Transverse colon (tissue), 4 donors: ENCODE results near the gene CBX4. TPM values are rescaled to one million over a fixed set of nuclear protein-coding genes. Genes with fewer than 3 reads are reported as not detected.

Source experiments
- DNase-seq: peaks from one replicate; pipeline ENCODE4 v3.0.0-alpha.2; 2019
- H3K27ac ChIP-seq, 4 donors: fragments of 200-600 bp; sonication (generic); 2 replicates each; pipeline ENCODE4 v1.5.1; 2016 to 2018; ENCODE audit warnings: inconsistent platforms in 4 of 4
- H3K27me3 ChIP-seq: fragments of 200-600 bp; sonication (generic); 2 replicates; pipeline ENCODE4 v1.5.1; 2017; ENCODE audit warnings: inconsistent platforms
- H3K36me3 ChIP-seq, 4 donors: fragments of 200-600 bp; sonication (generic); 2 replicates each; pipeline ENCODE4 v1.5.1; 2017 to 2019; ENCODE audit warnings: inconsistent platforms in 4 of 4
- H3K4me1 ChIP-seq, 4 donors: fragments of 200-600 bp; sonication (generic); 2 replicates each; pipeline ENCODE4 v1.5.1; 2017 to 2020; ENCODE audit warnings: inconsistent platforms in 4 of 4
- H3K4me3 ChIP-seq, 4 donors: fragments of 200-600 bp; sonication (generic); 1 replicate in 1 of 4; 2 replicates in 3 of 4; pipeline versions ENCODE4 v1.5.1 to v1.6.1; 2017 to 2019; ENCODE audit warnings: inconsistent platforms in 4 of 4
- H3K9me3 ChIP-seq, 2 donors: fragments of 200-600 bp; sonication (generic); 2 replicates each; pipeline ENCODE4 v1.5.1; 2017 to 2019; ENCODE audit warnings: inconsistent platforms in 2 of 2
- EP300 ChIP-seq: sonication (generic); formaldehyde crosslinking; IDR thresholded peaks from one replicate; pipeline ENCODE4 v1.6.1; 2017; ENCODE audit warnings: antibody characterized with exemption, low read depth
- POLR2A ChIP-seq: fragments of 450-650 bp; IDR thresholded peaks from one replicate; pipeline ENCODE4 v1.6.1; 2016; ENCODE audit warnings: antibody characterized with exemption, mild to moderate bottlenecking, moderate library complexity
- POLR2AphosphoS5 ChIP-seq, 3 donors: sonication (generic); formaldehyde crosslinking; IDR thresholded peaks; one replicate each; pipeline ENCODE4 v1.6.1; 2016; ENCODE audit warnings: antibody characterized with exemption in 3 of 3
- WGBS, 2 donors: methylation state at CpG; one replicate each; pipeline ENCODE4 v1.1.5; 2018; ENCODE audit warnings: low coverage in 1 of 2; 5-methylcytosine and 5-hydroxymethylcytosine counted together
- in situ Hi-C, 4 donors: fragments of 200-750 bp; cut with MboI; loops; one replicate each; pipeline versions ENCODE4 v1.15.0 to v1.15.1; 2017; ENCODE audit warnings: low sequenced_read_pairs in 3 of 4, low pct_ligation_motif_present in 1 of 4, low pct_unique_long_range_greater_than_20kb in 1 of 4
- intact Hi-C: fragments of 100-400 bp; cut with DNase I; formaldehyde crosslinking; loops from one replicate; pipeline ENCODE4 v1.15.1; 2023; ENCODE audit warnings: low total_unique reads
- total RNA-seq, 4 donors: library from RNA; depleted of rRNA; stranded (reverse); fragments of >200 nt; gene quantifications; one replicate each; pipeline ENCODE4 v1.1.0, GENCODE V29; 2016
- TF ChIP-seq, protein P1 (sequence below), 5 experiments: fragments of 200-600 bp in 3 of 5; fragments of 450-650 bp in 2 of 5; sonication (generic) in 3 of 5; IDR thresholded peaks; 1 replicate in 2 of 5; 2 replicates in 3 of 5; pipeline ENCODE4 v1.5.1; 2016 to 2017; ENCODE audit warnings: antibody characterized with exemption in 5 of 5, inconsistent platforms in 3 of 5, mild to moderate bottlenecking in 2 of 5, moderate library complexity in 1 of 5

The CBX4 gene
- total RNA-seq, 4 donors from 2014 or later = 6.6 to 25.1 (median 8.3) TPM

DNA sequence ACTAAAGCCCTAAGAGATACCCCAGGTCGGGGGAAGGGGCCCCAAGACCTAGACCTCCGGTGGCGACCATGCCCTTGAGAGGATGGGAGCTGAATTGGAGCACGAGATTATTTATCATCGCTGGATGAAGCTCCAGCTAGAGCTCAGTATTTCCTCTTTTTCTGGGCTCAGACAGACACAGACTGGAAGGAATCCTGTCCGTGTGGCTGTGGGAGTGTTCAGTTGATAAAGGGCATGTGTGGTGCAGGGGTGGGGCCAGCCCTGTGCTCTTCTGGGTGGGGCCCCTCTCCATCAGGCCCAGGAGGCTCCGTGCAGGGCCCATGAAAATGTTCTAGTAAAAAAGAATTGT is 6.3 kb upstream of the CBX4 start:
- Histone ChIP-seq H3K27me3 (peaks cover 34% of the 10 kb centered on the region), H3K9me3 (no peaks in the 10 kb centered on the region), H3K4me1 (peaks cover 26 to 54% (median 48%) of the 10 kb centered on the region in 4 donors), H3K27ac (peak overlapping the region; percentile 33 to 74 (median 68)), H3K36me3 (no peaks in the 10 kb centered on the region), H3K4me3 (no peak overlapping the region)
- in situ Hi-C loops (no loop called here), intact Hi-C loops (no loop called here)
- TF ChIP-seq, protein P1, sequence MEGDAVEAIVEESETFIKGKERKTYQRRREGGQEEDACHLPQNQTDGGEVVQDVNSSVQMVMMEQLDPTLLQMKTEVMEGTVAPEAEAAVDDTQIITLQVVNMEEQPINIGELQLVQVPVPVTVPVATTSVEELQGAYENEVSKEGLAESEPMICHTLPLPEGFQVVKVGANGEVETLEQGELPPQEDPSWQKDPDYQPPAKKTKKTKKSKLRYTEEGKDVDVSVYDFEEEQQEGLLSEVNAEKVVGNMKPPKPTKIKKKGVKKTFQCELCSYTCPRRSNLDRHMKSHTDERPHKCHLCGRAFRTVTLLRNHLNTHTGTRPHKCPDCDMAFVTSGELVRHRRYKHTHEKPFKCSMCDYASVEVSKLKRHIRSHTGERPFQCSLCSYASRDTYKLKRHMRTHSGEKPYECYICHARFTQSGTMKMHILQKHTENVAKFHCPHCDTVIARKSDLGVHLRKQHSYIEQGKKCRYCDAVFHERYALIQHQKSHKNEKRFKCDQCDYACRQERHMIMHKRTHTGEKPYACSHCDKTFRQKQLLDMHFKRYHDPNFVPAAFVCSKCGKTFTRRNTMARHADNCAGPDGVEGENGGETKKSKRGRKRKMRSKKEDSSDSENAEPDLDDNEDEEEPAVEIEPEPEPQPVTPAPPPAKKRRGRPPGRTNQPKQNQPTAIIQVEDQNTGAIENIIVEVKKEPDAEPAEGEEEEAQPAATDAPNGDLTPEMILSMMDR (IDR thresholded peaks at IDR 0.05) = no peak
- TF ChIP-seq POLR2AphosphoS5 (IDR thresholded peaks at IDR 0.05) (no peak), EP300 (no peak), POLR2A (no peak)
- peak; percentile 57 for DNase-seq
- WGBS, 2 donors = 0 to 24% methylated on average over 1 to 7 of the region's 7 CpGs

DNA sequence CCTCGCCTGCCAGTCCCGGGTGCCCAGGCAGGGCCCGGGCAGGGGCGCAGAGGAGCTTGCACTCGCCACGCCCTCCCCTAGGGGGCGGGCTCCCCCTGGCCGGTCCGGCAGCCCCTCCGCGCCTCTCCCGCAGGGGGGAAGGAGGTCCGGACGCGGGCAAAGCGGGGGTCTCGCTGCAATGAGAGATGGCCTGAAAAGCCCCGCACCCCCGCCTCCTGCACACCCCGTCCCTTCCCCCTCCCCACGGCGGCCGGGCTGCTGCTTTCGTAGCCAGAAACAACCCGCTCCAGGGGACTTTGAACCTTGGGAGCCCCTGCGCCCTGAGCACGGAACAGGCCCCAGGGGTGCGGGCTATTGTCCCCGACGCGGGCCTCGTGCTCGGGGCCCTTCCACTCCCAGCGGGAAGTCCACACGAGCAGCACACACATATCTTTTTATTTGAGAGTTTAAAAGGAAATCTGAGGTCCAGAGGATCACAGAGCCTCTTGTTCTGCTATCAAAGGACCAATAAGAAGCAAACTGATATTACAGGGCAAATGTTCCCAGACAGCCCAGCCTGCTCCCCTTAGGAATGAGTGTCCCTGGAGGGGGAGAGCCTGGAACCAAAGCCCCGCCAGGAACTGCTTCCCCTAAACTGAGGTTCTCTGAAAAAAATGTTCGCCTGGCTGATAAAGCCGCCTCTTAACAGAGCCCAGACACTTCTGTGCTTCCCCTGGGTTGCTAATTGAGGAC is 5.8 kb upstream of the CBX4 start:
- peak; percentile 68 for DNase-seq
- peak overlapping the region in 3 of 4 donors; percentile 40 to 70 (median 45) for H3K4me3 ChIP-seq
- H3K9me3 ChIP-seq = no peaks in the 10 kb centered on the region
- H3K4me1 ChIP-seq = peaks cover 32 to 60% (median 53%) of the 10 kb centered on the region in 4 donors
- WGBS, 2 donors = 8% methylated on average over 14 of the region's 38 CpGs; no CpG with 5 or more reads in 1 of the 2 donors
- peaks cover 39% of the 10 kb centered on the region for H3K27me3 ChIP-seq
- TF ChIP-seq POLR2AphosphoS5 (IDR thresholded peaks at IDR 0.05) = no peak
- TF ChIP-seq, protein P1 (IDR thresholded peaks at IDR 0.05) = peak; percentile 27 to 85 (median 75)
- intact Hi-C loops (loop anchor here (5.0 kb wide), 1 partner anchor 48 kb away; the partner anchor contains the start of gene CBX8), in situ Hi-C loops (no loop called here)
- no peaks in the 10 kb centered on the region for H3K36me3 ChIP-seq
- peak overlapping the region; percentile 33 to 74 (median 68) for H3K27ac ChIP-seq

DNA sequence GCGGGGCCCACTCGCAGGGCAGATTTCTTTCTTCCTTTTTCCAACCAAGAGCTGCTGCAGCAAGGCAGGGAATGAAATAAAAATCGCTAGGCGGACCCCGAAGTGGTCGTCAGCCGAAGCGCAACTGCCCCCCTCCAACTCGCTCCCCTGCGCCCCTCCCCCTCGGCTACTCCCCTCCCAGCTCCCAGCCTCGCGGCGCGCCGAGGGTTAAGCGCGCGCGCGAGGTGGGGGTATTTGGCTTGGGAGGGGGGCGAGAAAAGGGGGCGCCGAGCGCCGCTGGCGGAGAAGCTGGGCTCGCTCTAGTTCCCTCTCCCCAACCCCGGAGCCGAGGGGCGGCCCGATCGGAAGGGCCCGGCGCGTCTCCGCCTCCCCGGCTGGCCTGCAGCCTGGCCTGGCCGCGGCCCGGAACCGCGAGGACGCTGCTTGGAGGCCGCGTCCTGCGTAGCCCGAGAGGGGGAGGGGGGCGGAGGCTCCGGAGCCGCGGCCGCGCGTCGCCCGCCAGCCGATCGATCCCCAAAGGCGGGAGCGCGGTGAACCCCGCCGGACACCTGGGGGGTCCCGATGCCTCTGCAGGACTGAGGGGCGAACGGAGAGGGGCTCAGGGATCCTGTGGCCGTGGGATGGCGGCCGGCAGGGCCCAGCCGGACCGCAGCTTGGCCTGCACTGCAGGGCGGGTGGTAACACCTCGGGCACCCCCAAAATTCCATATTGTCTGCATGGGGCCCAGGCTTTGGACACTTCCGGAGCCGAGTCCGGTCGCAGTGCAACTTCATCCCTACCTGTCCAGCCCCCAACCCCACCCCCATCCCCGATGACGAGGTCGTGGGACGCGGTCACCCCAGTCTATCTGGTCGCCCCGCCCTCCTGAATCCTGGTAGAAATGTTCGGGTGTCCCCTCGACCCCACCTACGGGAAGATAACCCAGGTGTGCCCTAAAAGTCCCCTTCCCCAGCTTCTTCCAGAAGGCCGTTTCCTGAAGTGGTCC is 4.9 kb upstream of the CBX4 start:
- H3K4me1 ChIP-seq = peaks cover 34 to 65% (median 59%) of the 10 kb centered on the region in 4 donors
- H3K27me3 ChIP-seq = peaks cover 43% of the 10 kb centered on the region
- H3K4me3 ChIP-seq = peak overlapping the region; percentile 3 to 70 (median 42)
- DNase-seq = peak; percentile 69
- intact Hi-C loops = loop anchor here (5.0 kb wide), 1 partner anchor 47 kb away; the partner anchor contains the start of gene CBX8
- in situ Hi-C loops = no loop called here
- no peaks in the 10 kb centered on the region for H3K9me3 ChIP-seq
- WGBS, 2 donors = 2% methylated on average over 30 of the region's 89 CpGs; no CpG with 5 or more reads in 1 of the 2 donors
- peak overlapping the region; percentile 33 to 74 (median 68) for H3K27ac ChIP-seq
- TF ChIP-seq POLR2AphosphoS5 (IDR thresholded peaks at IDR 0.05) = peak in 2 of 3 donors; percentile 53 to 57
- TF ChIP-seq POLR2A = peak; percentile 41
- TF ChIP-seq, protein P1 (IDR thresholded peaks at IDR 0.05) = no peak
- no peak for TF ChIP-seq EP300
- no peaks in the 10 kb centered on the region for H3K36me3 ChIP-seq

DNA sequence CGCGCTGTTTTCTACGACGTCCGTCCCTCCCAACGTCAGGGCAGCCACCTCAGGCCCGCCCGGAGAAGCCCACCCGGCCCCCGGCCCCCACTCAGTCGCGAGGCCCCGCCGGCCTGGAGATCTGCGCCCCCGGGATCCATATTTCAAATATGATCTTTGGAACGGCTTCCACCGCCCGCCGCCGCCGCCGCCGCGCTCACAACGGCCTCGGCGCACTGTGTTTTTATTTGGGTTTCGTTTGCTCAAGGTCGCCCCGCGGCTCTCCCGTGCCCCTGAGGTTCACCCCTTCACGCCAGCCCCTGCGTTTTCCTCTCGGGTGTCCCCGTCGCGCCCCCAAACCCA is 4.2 kb upstream of the CBX4 start:
- Histone ChIP-seq H3K27me3 (peaks cover 43% of the 10 kb centered on the region), H3K27ac (peak overlapping the region in 3 of 4 donors; percentile 33 to 70 (median 67)), H3K4me1 (peaks cover 34 to 65% (median 59%) of the 10 kb centered on the region in 4 donors), H3K4me3 (peak overlapping the region; percentile 3 to 70 (median 42)), H3K36me3 (no peaks in the 10 kb centered on the region), H3K9me3 (no peaks in the 10 kb centered on the region)
- DNase-seq = peak; percentile 41
- TF ChIP-seq EP300 (no peak), POLR2A (no peak), POLR2AphosphoS5 (IDR thresholded peaks at IDR 0.05) (no peak)
- TF ChIP-seq, protein P1 (IDR thresholded peaks at IDR 0.05) = no peak
- in situ Hi-C loops (no loop called here), intact Hi-C loops (loop anchor here (5.0 kb wide), 1 partner anchor 46 kb away; the partner anchor contains the start of gene CBX8)
- 3% methylated on average over 27 of the region's 39 CpGs; no CpG with 5 or more reads in 1 of the 2 donors for WGBS, 2 donors
